ENCODE data around the gene EYA2. TPM values are rescaled to one million over a fixed set of nuclear protein-coding genes. Genes with fewer than 3 reads are reported as not detected.

EYA2 gene
- total RNA-seq, 2 donors from 2014 or later, result 0.22 TPM; not detected in 1

- no peaks in the 10 kb centered on the region for H3K4me1 Mint-ChIP-seq
- H3K9me3 ChIP-seq (ENCODE audit: control insufficient read depth, low read length, poor library complexity, severe bottlenecking), result no peaks in the 10 kb centered on the region
- no peak for DNase-seq
- H3K4me3 Mint-ChIP-seq, result no peak overlapping the region
- no peak overlapping the region for H3K27ac Mint-ChIP-seq
- no peaks in the 10 kb centered on the region for H3K36me3 Mint-ChIP-seq (ENCODE audit: low read depth)
- H3K27me3 Mint-ChIP-seq, result peaks cover 39% of the 10 kb centered on the region
- ATAC-seq, result no peak
Observed at GRCh38 chr20:47003223-47003622, 108.6 kb downstream of the EYA2 start.

GRCh38 chr20:47004179-47004578, 109.5 kb downstream of the EYA2 start:
- H3K27me3 Mint-ChIP-seq, result peaks cover 34% of the 10 kb centered on the region
- no peak overlapping the region for H3K27ac Mint-ChIP-seq
- DNase-seq (no peak), ATAC-seq (no peak)
- no peaks in the 10 kb centered on the region for H3K4me1 Mint-ChIP-seq
- H3K4me3 Mint-ChIP-seq, result no peak overlapping the region
- H3K9me3 ChIP-seq (ENCODE audit: control insufficient read depth, low read length, poor library complexity, severe bottlenecking), result no peaks in the 10 kb centered on the region
- H3K36me3 Mint-ChIP-seq (ENCODE audit: low read depth), result no peaks in the 10 kb centered on the region

GRCh38 chr20:47007826-47008655, 113.4 kb downstream of the EYA2 start:
- H3K4me3 Mint-ChIP-seq, result no peak overlapping the region
- DNase-seq, result no peak
- H3K4me1 Mint-ChIP-seq, result peaks cover 3% of the 10 kb centered on the region
- no peaks in the 10 kb centered on the region for H3K9me3 ChIP-seq (ENCODE audit: control insufficient read depth, low read length, poor library complexity, severe bottlenecking)
- H3K27ac Mint-ChIP-seq, result no peak overlapping the region
- ATAC-seq, result no peak
- no peaks in the 10 kb centered on the region for H3K36me3 Mint-ChIP-seq (ENCODE audit: low read depth)
- peaks cover 31% of the 10 kb centered on the region for H3K27me3 Mint-ChIP-seq

GRCh38 chr20:47008842-47009518, 114.3 kb downstream of the EYA2 start:
- Mint-ChIP-seq H3K27me3 (peaks cover 33% of the 10 kb centered on the region), H3K4me3 (no peak overlapping the region), H3K27ac (no peak overlapping the region), H3K36me3 (ENCODE audit: low read depth) (no peaks in the 10 kb centered on the region), H3K4me1 (peaks cover 3% of the 10 kb centered on the region)
- ATAC-seq, result no peak
- no peak for DNase-seq
- H3K9me3 ChIP-seq (ENCODE audit: control insufficient read depth, low read length, poor library complexity, severe bottlenecking), result no peaks in the 10 kb centered on the region

GRCh38 chr20:47009784-47010183, 115.1 kb downstream of the EYA2 start:
- ATAC-seq (no peak), DNase-seq (no peak)
- Mint-ChIP-seq H3K36me3 (ENCODE audit: low read depth) (no peaks in the 10 kb centered on the region), H3K27me3 (peaks cover 26% of the 10 kb centered on the region), H3K4me1 (peaks cover 3% of the 10 kb centered on the region), H3K27ac (no peak overlapping the region), H3K4me3 (no peak overlapping the region)
- no peaks in the 10 kb centered on the region for H3K9me3 ChIP-seq (ENCODE audit: control insufficient read depth, low read length, poor library complexity, severe bottlenecking)

- Mint-ChIP-seq H3K4me3 (no peak overlapping the region), H3K27ac (no peak overlapping the region), H3K27me3 (peaks cover 25% of the 10 kb centered on the region), H3K36me3 (ENCODE audit: low read depth) (no peaks in the 10 kb centered on the region), H3K4me1 (peaks cover 3% of the 10 kb centered on the region)
- DNase-seq, result no peak
- H3K9me3 ChIP-seq (ENCODE audit: control insufficient read depth, low read length, poor library complexity, severe bottlenecking), result no peaks in the 10 kb centered on the region
- no peak for ATAC-seq
Observed at GRCh38 chr20:47011984-47012383, 117.3 kb downstream of the EYA2 start.

- no peak overlapping the region for H3K27ac Mint-ChIP-seq
- no peak for DNase-seq
- no peak overlapping the region for H3K4me3 Mint-ChIP-seq
- peaks cover 3% of the 10 kb centered on the region for H3K4me1 Mint-ChIP-seq
- no peaks in the 10 kb centered on the region for H3K36me3 Mint-ChIP-seq (ENCODE audit: low read depth)
- H3K9me3 ChIP-seq (ENCODE audit: control insufficient read depth, low read length, poor library complexity, severe bottlenecking), result no peaks in the 10 kb centered on the region
- ATAC-seq, result no peak
- peaks cover 27% of the 10 kb centered on the region for H3K27me3 Mint-ChIP-seq
Observed at GRCh38 chr20:47013606-47014005, 119.0 kb downstream of the EYA2 start.

- ATAC-seq, result no peak
- Mint-ChIP-seq H3K27ac (no peak overlapping the region), H3K36me3 (ENCODE audit: low read depth) (peaks cover 3% of the 10 kb centered on the region), H3K4me1 (peaks cover 3% of the 10 kb centered on the region), H3K27me3 (peaks cover 25% of the 10 kb centered on the region), H3K4me3 (no peak overlapping the region)
- DNase-seq, result no peak
- no peaks in the 10 kb centered on the region for H3K9me3 ChIP-seq (ENCODE audit: control insufficient read depth, low read length, poor library complexity, severe bottlenecking)
Observed at GRCh38 chr20:47016068-47016664, 121.5 kb downstream of the EYA2 start.

- ATAC-seq, result no peak
- no peaks in the 10 kb centered on the region for H3K9me3 ChIP-seq (ENCODE audit: control insufficient read depth, low read length, poor library complexity, severe bottlenecking)
- H3K27ac Mint-ChIP-seq, result no peak overlapping the region
Observed at GRCh38 chr20:47018381-47018780, 123.7 kb downstream of the EYA2 start.

GRCh38 chr20:47019121-47019824, 124.6 kb downstream of the EYA2 start:
- no peak for DNase-seq
- H3K27ac Mint-ChIP-seq, result no peak overlapping the region
- peaks cover 3% of the 10 kb centered on the region for H3K36me3 Mint-ChIP-seq (ENCODE audit: low read depth)
- no peaks in the 10 kb centered on the region for H3K4me1 Mint-ChIP-seq
- H3K9me3 ChIP-seq (ENCODE audit: control insufficient read depth, low read length, poor library complexity, severe bottlenecking), result no peaks in the 10 kb centered on the region
- no peak for ATAC-seq
- H3K27me3 Mint-ChIP-seq, result peaks cover 23% of the 10 kb centered on the region
- no peak overlapping the region for H3K4me3 Mint-ChIP-seq

More at GRCh38 chr20:47018381-47018780, 123.7 kb downstream of the EYA2 start:
- peaks cover 3% of the 10 kb centered on the region for H3K36me3 Mint-ChIP-seq (ENCODE audit: low read depth)
- no peak overlapping the region for H3K4me3 Mint-ChIP-seq
- peaks cover 17% of the 10 kb centered on the region for H3K27me3 Mint-ChIP-seq
- H3K4me1 Mint-ChIP-seq, result no peaks in the 10 kb centered on the region
- no peak for DNase-seq

GRCh38 chr20:47020231-47020630, 125.6 kb downstream of the EYA2 start:
- H3K27me3 Mint-ChIP-seq, result peaks cover 33% of the 10 kb centered on the region
- no peak overlapping the region for H3K4me3 Mint-ChIP-seq
- H3K9me3 ChIP-seq (ENCODE audit: control insufficient read depth, low read length, poor library complexity, severe bottlenecking), result no peaks in the 10 kb centered on the region
- DNase-seq (no peak), ATAC-seq (no peak)
- no peaks in the 10 kb centered on the region for H3K4me1 Mint-ChIP-seq
- H3K36me3 Mint-ChIP-seq (ENCODE audit: low read depth), result peaks cover 4% of the 10 kb centered on the region
- no peak overlapping the region for H3K27ac Mint-ChIP-seq

GRCh38 chr20:47021850-47022249, 127.2 kb downstream of the EYA2 start:
- ATAC-seq (no peak), DNase-seq (no peak)
- Mint-ChIP-seq H3K4me3 (no peak overlapping the region), H3K27me3 (peaks cover 41% of the 10 kb centered on the region), H3K4me1 (no peaks in the 10 kb centered on the region), H3K27ac (no peak overlapping the region), H3K36me3 (ENCODE audit: low read depth) (peaks cover 4% of the 10 kb centered on the region)
- no peaks in the 10 kb centered on the region for H3K9me3 ChIP-seq (ENCODE audit: control insufficient read depth, low read length, poor library complexity, severe bottlenecking)

- H3K9me3 ChIP-seq (ENCODE audit: control insufficient read depth, low read length, poor library complexity, severe bottlenecking), result no peaks in the 10 kb centered on the region
- peaks cover 43% of the 10 kb centered on the region for H3K27me3 Mint-ChIP-seq
- ATAC-seq, result no peak
- H3K4me1 Mint-ChIP-seq, result no peaks in the 10 kb centered on the region
- peaks cover 2% of the 10 kb centered on the region for H3K36me3 Mint-ChIP-seq (ENCODE audit: low read depth)
- no peak for DNase-seq
- no peak overlapping the region for H3K27ac Mint-ChIP-seq
- H3K4me3 Mint-ChIP-seq, result no peak overlapping the region
Observed at GRCh38 chr20:47024461-47024937, 129.9 kb downstream of the EYA2 start.

Data from T-helper 17 cell (primary cell).